Ascending aorta (tissue), 2 donors: ENCODE measurements around the gene SMIM20. TPM values are rescaled to one million over a fixed set of nuclear protein-coding genes. Genes with fewer than 3 reads are reported as not detected.
"Not testable (repeated sequence)": the region's sequence is repeated elsewhere in the genome, so short reads cannot be mapped to it uniquely, and the experiment has no call there.

ENCODE experiments used
- DNase-seq, 2 donors: peaks; one replicate each; pipeline ENCODE4 v3.0.0-alpha.2; 2019; ENCODE audit warnings: low spot score in 2 of 2
- H3K27ac ChIP-seq, 2 donors: fragments of 200-600 bp; sonication (generic); one replicate each; pipeline ENCODE4 v1.5.1; 2016 to 2017; ENCODE audit warnings: mild to moderate bottlenecking in 1 of 2
- H3K27me3 ChIP-seq: fragments of 200-600 bp; sonication (generic); one replicate; pipeline ENCODE4 v1.5.1; 2017
- H3K36me3 ChIP-seq, 2 donors: fragments of 200-600 bp; sonication (generic); one replicate each; pipeline ENCODE4 v1.5.1; 2016
- H3K4me1 ChIP-seq, 2 donors: fragments of 200-600 bp; sonication (generic); one replicate each; pipeline ENCODE4 v1.5.1; 2016 to 2017; ENCODE audit warnings: mild to moderate bottlenecking in 1 of 2
- H3K4me3 ChIP-seq, 2 donors: fragments of 200-600 bp; sonication (generic); one replicate each; pipeline ENCODE4 v1.5.1; 2016 to 2017; ENCODE audit warnings: mild to moderate bottlenecking in 1 of 2
- H3K9me3 ChIP-seq, 2 donors: fragments of 200-600 bp; sonication (generic); one replicate each; pipeline ENCODE4 v1.5.1; 2016
- CTCF ChIP-seq, 3 experiments: fragments of 200-600 bp in 2 of 3; fragments of 450-650 bp in 1 of 3; sonication (generic) in 2 of 3; IDR thresholded peaks; one replicate each; pipeline ENCODE4 v1.5.1; 2016 to 2019; ENCODE audit warnings: antibody characterized with exemption in 3 of 3, mild to moderate bottlenecking in 1 of 3, moderate library complexity in 1 of 3
- intact Hi-C: fragments of 100-400 bp; cut with DNase I; formaldehyde crosslinking; loops from one replicate; pipeline ENCODE4 v1.15.1; 2023
- total RNA-seq: library from RNA; depleted of rRNA; stranded (reverse); fragments of >200 nt; gene quantifications from one replicate; pipeline ENCODE4 v1.1.0, GENCODE V29; 2016

The SMIM20 gene
- 5.7 TPM for total RNA-seq

- DNase-seq = peak; percentile 69 to 96
- intact Hi-C loops = loop anchor here (2.0 to 10.0 kb wide), 8 partner anchors 108 to 1331 kb away; partner anchors contain the start of genes ANAPC4, RBPJ, TBC1D19 and ZCCHC4
- TF ChIP-seq CTCF (IDR thresholded peaks at IDR 0.05) = no peak
Observed at GRCh38 chr4:25913851-25914669, at the start of gene SMIM20. TSS of gene SMIM20 (plus strand) at chr4:25914220. CDS start at chr4:25914314, 94 bp downstream.

GRCh38 chr4:25865586-25865985 is 48.4 kb upstream of the SMIM20 start:
- peaks cover 0 to 6% of the 10 kb centered on the region in 2 donors for H3K4me1 ChIP-seq
- no peak overlapping the region for H3K4me3 ChIP-seq
- intact Hi-C loops = no loop called here
- no peak for TF ChIP-seq CTCF (IDR thresholded peaks at IDR 0.05)
- no peaks in the 10 kb centered on the region for H3K27me3 ChIP-seq
- no peak for DNase-seq
- no peaks in the 10 kb centered on the region for H3K9me3 ChIP-seq
- H3K36me3 ChIP-seq = no peaks in the 10 kb centered on the region
- H3K27ac ChIP-seq = no peak overlapping the region

More at GRCh38 chr4:25913851-25914669, at the start of gene SMIM20:
- Histone ChIP-seq H3K4me1 (peaks cover 0 to 9% of the 10 kb centered on the region in 2 donors), H3K4me3 (peak within 1 kb of the TSS; percentile 70 to 74), H3K9me3 (no peaks in the 10 kb centered on the region), H3K36me3 (no peaks in the 10 kb centered on the region), H3K27me3 (no peaks in the 10 kb centered on the region), H3K27ac (peak within 1 kb of the TSS; percentile 83 to 84)

GRCh38 chr4:25866401-25866800 is 47.6 kb upstream of the SMIM20 start:
- H3K4me3 ChIP-seq, H3K4me1 ChIP-seq, intact Hi-C loops: not testable (repeated sequence)

GRCh38 chr4:25867781-25868294 is 46.2 kb upstream of the SMIM20 start:
- TF ChIP-seq CTCF (IDR thresholded peaks at IDR 0.05) = no peak
- Histone ChIP-seq H3K4me1 (no peaks in the 10 kb centered on the region), H3K27me3 (no peaks in the 10 kb centered on the region), H3K9me3 (no peaks in the 10 kb centered on the region), H3K36me3 (no peaks in the 10 kb centered on the region), H3K27ac (no peak overlapping the region), H3K4me3 (no peak overlapping the region)
- DNase-seq = no peak
- intact Hi-C loops = no loop called here

More at GRCh38 chr4:25866401-25866800, 47.6 kb upstream of the SMIM20 start:
- H3K27ac ChIP-seq, H3K9me3 ChIP-seq, H3K36me3 ChIP-seq, DNase-seq, H3K27me3 ChIP-seq: not testable (repeated sequence)

GRCh38 chr4:25870081-25870480 is 43.9 kb upstream of the SMIM20 start:
- Histone ChIP-seq H3K36me3 (no peaks in the 10 kb centered on the region), H3K27me3 (no peaks in the 10 kb centered on the region), H3K27ac (no peak overlapping the region), H3K4me1 (no peaks in the 10 kb centered on the region), H3K4me3 (no peak overlapping the region), H3K9me3 (no peaks in the 10 kb centered on the region)
- no peak for DNase-seq
- TF ChIP-seq CTCF (IDR thresholded peaks at IDR 0.05) = no peak
- intact Hi-C loops = no loop called here
